ENCODE measurements around the gene KRTAP22-1. TPM values are rescaled to one million over a fixed set of nuclear protein-coding genes. Genes with fewer than 3 reads are reported as not detected.

The KRTAP22-1 gene
- polyA plus RNA-seq, 4 donors, result not detected

DNA sequence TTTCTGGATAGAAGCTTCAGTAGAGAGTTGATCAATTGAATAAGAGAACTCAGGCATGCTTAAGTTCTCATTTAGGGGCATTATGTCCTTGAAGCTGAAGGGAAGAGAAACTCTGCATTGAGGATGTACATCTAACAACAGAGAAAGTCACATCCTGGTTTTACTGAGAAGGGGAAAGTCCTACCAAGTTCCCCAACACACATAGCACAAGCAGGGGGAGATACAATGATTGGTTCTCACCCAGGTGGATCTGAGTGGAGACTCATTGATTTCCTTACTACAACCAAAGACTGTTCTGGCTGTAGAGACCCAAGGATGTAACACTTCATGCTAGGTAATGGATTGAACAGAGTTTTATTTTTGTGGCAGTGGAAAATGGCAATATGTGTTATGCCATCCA lies 14.3 kb downstream of the KRTAP22-1 start:
- H3K4me1 ChIP-seq (ENCODE audit: control insufficient read depth in 3 of 3, insufficient read depth in 2 of 3, low read depth in 1 of 3, low read length in 2 of 3), result no peaks in the 10 kb centered on the region
- peaks cover 0 to 3% of the 10 kb centered on the region in 2 donors for H3K9me3 ChIP-seq (ENCODE audit: control insufficient read depth in 2 of 2, insufficient read depth in 1 of 2, low read depth in 1 of 2, low read length in 1 of 2)
- H3K27me3 ChIP-seq (ENCODE audit: control insufficient read depth in 3 of 3, insufficient read depth in 3 of 3, low read length in 3 of 3), result no peaks in the 10 kb centered on the region
- DNase-seq, result no peak
- no peaks in the 10 kb centered on the region for H3K36me3 ChIP-seq (ENCODE audit: control insufficient read depth in 3 of 3, insufficient read depth in 2 of 3, low read depth in 1 of 3, low read length in 3 of 3)
- no peak overlapping the region for H3K27ac ChIP-seq (ENCODE audit: low read depth in 1 of 3, low read length in 2 of 3)
- no peak overlapping the region for H3K4me3 ChIP-seq (ENCODE audit: low read depth in 1 of 3, low read length in 3 of 3)
- no peak for FAIRE-seq

DNA sequence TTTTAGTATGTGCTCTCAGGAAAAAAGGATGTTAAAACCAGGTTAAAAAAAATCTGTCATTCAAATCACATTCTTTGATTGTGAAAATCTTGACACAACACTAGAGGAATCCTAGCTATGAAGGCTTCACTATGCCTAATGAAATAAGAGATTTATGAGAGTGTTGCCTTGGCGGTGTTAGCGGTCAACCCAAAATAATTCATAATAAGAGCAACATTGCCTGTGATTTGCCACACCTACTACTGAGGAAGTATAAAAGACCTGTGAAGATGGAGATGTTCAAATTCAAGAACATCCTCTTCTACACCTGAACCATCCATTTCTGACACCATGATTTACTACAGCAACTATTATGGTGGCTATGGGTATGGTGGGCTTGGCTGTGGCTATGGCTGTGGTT lies 15.2 kb downstream of the KRTAP22-1 start, which contains the start of gene KRTAP20-1:
Gene KRTAP20-1, plus strand, starts transcription at position 301 of the 400 bp plus-strand sequence. Its CDS starts 30 bp downstream, at position 331.
- Histone ChIP-seq H3K9me3 (ENCODE audit: control insufficient read depth in 2 of 2, insufficient read depth in 1 of 2, low read depth in 1 of 2, low read length in 1 of 2) (peaks cover 0 to 3% of the 10 kb centered on the region in 2 donors), H3K27ac (ENCODE audit: low read depth in 1 of 3, low read length in 2 of 3) (no peak within 1 kb of the TSS), H3K36me3 (ENCODE audit: control insufficient read depth in 3 of 3, insufficient read depth in 2 of 3, low read depth in 1 of 3, low read length in 3 of 3) (no peaks in the 10 kb centered on the region), H3K27me3 (ENCODE audit: control insufficient read depth in 3 of 3, insufficient read depth in 3 of 3, low read length in 3 of 3) (no peaks in the 10 kb centered on the region), H3K4me3 (ENCODE audit: low read depth in 1 of 3, low read length in 3 of 3) (no peak within 1 kb of the TSS), H3K4me1 (ENCODE audit: control insufficient read depth in 3 of 3, insufficient read depth in 2 of 3, low read depth in 1 of 3, low read length in 2 of 3) (no peaks in the 10 kb centered on the region)
- FAIRE-seq (no peak), DNase-seq (no peak)
- WGBS, 3 donors, result 95 to 99% (median 99%) methylated on average over 2 of the region's 2 CpGs

DNA sequence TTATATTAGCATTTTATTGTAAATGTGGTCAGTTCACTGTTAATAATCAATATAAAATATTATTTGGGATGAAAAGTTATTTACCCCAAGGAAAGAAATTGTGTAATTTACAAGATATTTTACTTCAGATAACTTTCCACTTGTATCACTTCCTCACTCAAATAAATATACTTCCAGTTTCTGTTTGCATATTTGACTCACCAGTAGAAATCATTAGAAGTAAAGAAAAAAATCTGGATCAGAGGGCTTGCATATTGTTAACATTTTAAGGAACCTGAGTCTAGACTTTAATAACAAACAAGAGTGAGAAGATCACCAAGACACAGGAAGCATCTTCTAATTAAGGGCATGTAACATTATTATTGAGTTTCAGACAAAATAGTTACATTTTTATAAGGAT lies 19.2 kb downstream of the KRTAP22-1 start:
- Histone ChIP-seq H3K27ac (ENCODE audit: low read depth in 1 of 3, low read length in 2 of 3) (no peak overlapping the region), H3K27me3 (ENCODE audit: control insufficient read depth in 3 of 3, insufficient read depth in 3 of 3, low read length in 3 of 3) (no peaks in the 10 kb centered on the region), H3K4me3 (ENCODE audit: low read depth in 1 of 3, low read length in 3 of 3) (no peak overlapping the region), H3K4me1 (ENCODE audit: control insufficient read depth in 3 of 3, insufficient read depth in 2 of 3, low read depth in 1 of 3, low read length in 2 of 3) (no peaks in the 10 kb centered on the region), H3K36me3 (ENCODE audit: control insufficient read depth in 3 of 3, insufficient read depth in 2 of 3, low read depth in 1 of 3, low read length in 3 of 3) (no peaks in the 10 kb centered on the region), H3K9me3 (ENCODE audit: control insufficient read depth in 2 of 2, insufficient read depth in 1 of 2, low read depth in 1 of 2, low read length in 1 of 2) (peaks cover 0 to 7% of the 10 kb centered on the region in 2 donors)
- DNase-seq (no peak), FAIRE-seq (no peak)

DNA sequence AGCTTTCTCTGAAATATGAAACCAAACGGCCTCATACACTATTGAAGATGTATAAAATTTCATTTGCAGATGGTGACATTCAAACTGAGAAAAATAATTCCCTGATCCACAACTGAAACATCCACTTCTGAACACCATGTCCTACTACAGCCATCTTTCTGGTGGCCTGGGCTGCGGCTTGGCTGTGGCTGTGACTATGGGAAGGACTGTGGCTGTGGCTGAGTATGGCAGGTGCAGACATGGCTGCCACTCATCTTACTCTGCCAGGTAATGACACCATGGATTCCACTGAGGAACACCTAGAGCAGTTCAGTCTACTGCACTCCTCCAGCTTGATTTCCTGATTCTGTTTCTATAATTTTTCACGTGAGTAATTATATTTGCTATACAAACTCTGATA lies 19.6 kb downstream of the KRTAP22-1 start, which contains the start of gene KRTAP20-4:
Gene KRTAP20-4, plus strand, starts transcription at position 106 of the 400 bp plus-strand sequence.
- Histone ChIP-seq H3K36me3 (ENCODE audit: control insufficient read depth in 3 of 3, insufficient read depth in 2 of 3, low read depth in 1 of 3, low read length in 3 of 3) (no peaks in the 10 kb centered on the region), H3K4me3 (ENCODE audit: low read depth in 1 of 3, low read length in 3 of 3) (no peak within 1 kb of the TSS), H3K27me3 (ENCODE audit: control insufficient read depth in 3 of 3, insufficient read depth in 3 of 3, low read length in 3 of 3) (no peaks in the 10 kb centered on the region), H3K27ac (ENCODE audit: low read depth in 1 of 3, low read length in 2 of 3) (no peak within 1 kb of the TSS), H3K9me3 (ENCODE audit: control insufficient read depth in 2 of 2, insufficient read depth in 1 of 2, low read depth in 1 of 2, low read length in 1 of 2) (peaks cover 0 to 12% of the 10 kb centered on the region in 2 donors), H3K4me1 (ENCODE audit: control insufficient read depth in 3 of 3, insufficient read depth in 2 of 3, low read depth in 1 of 3, low read length in 2 of 3) (no peaks in the 10 kb centered on the region)
- DNase-seq, result no peak
- WGBS, 3 donors, result 65 to 83% (median 65%) methylated on average over 3 of the region's 3 CpGs
- FAIRE-seq, result no peak

DNA sequence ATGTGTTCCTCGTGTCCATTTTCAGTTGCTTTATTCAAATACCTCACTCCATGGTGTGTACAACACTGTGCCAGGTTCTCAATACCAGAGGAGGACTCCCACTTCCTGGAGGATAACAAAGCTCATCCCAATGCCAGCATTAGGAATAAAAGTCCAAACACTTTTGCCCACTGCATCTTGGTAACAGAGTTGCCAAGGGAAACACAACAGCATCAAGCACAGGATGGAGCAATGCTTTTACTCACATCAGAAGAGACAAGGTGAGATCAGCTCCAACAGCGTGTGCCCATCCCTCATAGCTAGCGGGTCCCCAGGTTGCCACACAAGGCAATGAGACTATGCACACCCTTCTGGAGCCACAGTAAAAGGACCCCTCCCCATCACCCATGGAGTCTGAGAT lies 22.5 kb downstream of the KRTAP22-1 start:
- no peaks in the 10 kb centered on the region for H3K36me3 ChIP-seq (ENCODE audit: control insufficient read depth in 3 of 3, insufficient read depth in 2 of 3, low read depth in 1 of 3, low read length in 3 of 3)
- H3K27me3 ChIP-seq (ENCODE audit: control insufficient read depth in 3 of 3, insufficient read depth in 3 of 3, low read length in 3 of 3), result no peaks in the 10 kb centered on the region
- 89 to 91% (median 89%) methylated on average over 3 of the region's 3 CpGs for WGBS, 3 donors
- H3K4me3 ChIP-seq (ENCODE audit: low read depth in 1 of 3, low read length in 3 of 3), result no peak overlapping the region
- FAIRE-seq, result no peak
- peaks cover 0 to 14% of the 10 kb centered on the region in 2 donors for H3K9me3 ChIP-seq (ENCODE audit: control insufficient read depth in 2 of 2, insufficient read depth in 1 of 2, low read depth in 1 of 2, low read length in 1 of 2)
- DNase-seq, result no peak
- H3K4me1 ChIP-seq (ENCODE audit: control insufficient read depth in 3 of 3, insufficient read depth in 2 of 3, low read depth in 1 of 3, low read length in 2 of 3), result no peaks in the 10 kb centered on the region
- H3K27ac ChIP-seq (ENCODE audit: low read depth in 1 of 3, low read length in 2 of 3), result no peak overlapping the region

DNA sequence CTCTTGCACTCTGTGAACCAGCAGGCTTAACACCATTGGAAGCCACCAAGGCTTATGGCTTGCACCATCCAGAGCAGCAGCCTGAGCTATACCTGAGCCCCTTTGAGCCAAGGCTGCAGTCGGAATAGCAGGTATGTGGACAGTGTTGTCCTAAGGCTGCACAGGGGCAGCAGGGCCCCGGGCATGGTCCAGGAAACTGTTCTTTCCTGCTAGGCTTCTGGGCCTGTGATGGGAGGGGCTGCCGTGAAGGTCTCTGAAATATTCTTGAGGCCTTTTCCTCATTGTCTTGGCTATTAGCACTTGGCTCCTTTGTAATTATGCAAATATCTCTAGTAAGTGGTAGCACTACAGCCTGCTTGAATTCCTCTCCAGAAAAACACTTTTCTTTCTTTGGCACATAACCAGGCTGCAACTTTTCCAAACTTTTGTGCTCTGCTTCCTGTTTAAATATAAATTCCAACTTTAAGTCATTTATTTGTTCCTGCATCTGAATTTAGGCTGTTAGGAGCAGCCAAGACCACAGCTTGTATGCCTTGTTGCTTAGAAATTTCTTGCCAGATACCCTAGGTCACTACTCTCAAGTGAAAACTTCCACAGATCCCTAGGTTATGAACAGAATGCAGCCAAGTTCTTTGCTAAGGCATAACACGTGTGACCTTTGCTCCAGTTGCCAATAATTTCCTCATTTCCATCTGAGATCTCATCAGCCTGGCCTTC lies 24.7 kb downstream of the KRTAP22-1 start:
- no peak overlapping the region for H3K27ac ChIP-seq (ENCODE audit: low read depth in 1 of 3, low read length in 2 of 3)
- H3K4me3 ChIP-seq (ENCODE audit: low read depth in 1 of 3, low read length in 3 of 3), result no peak overlapping the region
- peaks cover 0 to 14% of the 10 kb centered on the region in 2 donors for H3K9me3 ChIP-seq (ENCODE audit: control insufficient read depth in 2 of 2, insufficient read depth in 1 of 2, low read depth in 1 of 2, low read length in 1 of 2)
- no peaks in the 10 kb centered on the region for H3K27me3 ChIP-seq (ENCODE audit: control insufficient read depth in 3 of 3, insufficient read depth in 3 of 3, low read length in 3 of 3)
- H3K4me1 ChIP-seq (ENCODE audit: control insufficient read depth in 3 of 3, insufficient read depth in 2 of 3, low read depth in 1 of 3, low read length in 2 of 3), result no peaks in the 10 kb centered on the region
- FAIRE-seq, result no peak
- no peak for DNase-seq
- 67 to 74% (median 72%) methylated on average over 4 of the region's 4 CpGs for WGBS, 3 donors
- H3K36me3 ChIP-seq (ENCODE audit: control insufficient read depth in 3 of 3, insufficient read depth in 2 of 3, low read depth in 1 of 3, low read length in 3 of 3), result no peaks in the 10 kb centered on the region

DNA sequence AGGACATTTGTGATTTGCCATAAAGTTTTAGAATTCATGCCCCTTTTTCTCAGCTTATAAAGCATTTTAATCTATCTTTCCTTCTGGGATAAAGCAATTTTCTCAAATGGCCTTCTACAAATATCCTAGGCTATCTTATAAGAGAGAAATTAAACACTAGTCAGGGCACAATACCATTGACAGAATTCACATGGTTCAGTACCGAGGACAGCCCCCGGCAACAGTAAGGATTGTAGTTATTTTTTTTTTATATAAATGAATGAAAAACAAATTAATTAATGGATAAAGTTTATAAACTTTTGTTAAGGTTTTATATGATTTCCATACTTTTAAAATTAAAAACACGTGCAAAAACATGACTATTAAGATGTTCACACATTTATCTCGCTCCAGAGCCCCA lies 27.2 kb downstream of the KRTAP22-1 start:
- no peak overlapping the region for H3K27ac ChIP-seq (ENCODE audit: low read depth in 1 of 3, low read length in 2 of 3)
- H3K4me3 ChIP-seq (ENCODE audit: low read depth in 1 of 3, low read length in 3 of 3), result no peak overlapping the region
- FAIRE-seq (no peak), DNase-seq (no peak)
- WGBS, 3 donors, result 67 to 78% (median 78%) methylated on average over 4 of the region's 4 CpGs
- H3K9me3 ChIP-seq (ENCODE audit: control insufficient read depth in 2 of 2, insufficient read depth in 1 of 2, low read depth in 1 of 2, low read length in 1 of 2), result peaks cover 0 to 14% of the 10 kb centered on the region in 2 donors
- no peaks in the 10 kb centered on the region for H3K27me3 ChIP-seq (ENCODE audit: control insufficient read depth in 3 of 3, insufficient read depth in 3 of 3, low read length in 3 of 3)
- no peaks in the 10 kb centered on the region for H3K36me3 ChIP-seq (ENCODE audit: control insufficient read depth in 3 of 3, insufficient read depth in 2 of 3, low read depth in 1 of 3, low read length in 3 of 3)
- H3K4me1 ChIP-seq (ENCODE audit: control insufficient read depth in 3 of 3, insufficient read depth in 2 of 3, low read depth in 1 of 3, low read length in 2 of 3), result no peaks in the 10 kb centered on the region

DNA sequence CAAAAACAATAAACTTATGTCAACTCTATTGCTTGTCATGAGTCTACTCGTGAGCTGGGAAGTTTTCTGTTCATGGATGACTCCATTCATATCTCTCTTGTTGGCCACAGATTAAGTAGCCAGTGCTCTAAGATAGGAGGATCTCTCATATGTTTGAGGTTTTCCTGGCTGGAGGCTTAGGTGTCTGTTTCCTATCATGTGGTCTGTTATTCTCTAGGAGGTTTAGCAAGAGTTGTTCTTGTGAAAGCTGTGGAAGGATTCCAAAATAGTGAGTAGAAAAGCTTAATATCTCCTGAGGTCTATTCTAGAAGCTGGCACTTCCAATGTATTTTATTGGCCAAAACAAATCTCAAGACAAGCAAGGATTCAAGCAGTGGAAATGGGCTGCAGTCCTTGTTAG lies 28.3 kb downstream of the KRTAP22-1 start:
- Histone ChIP-seq H3K36me3 (ENCODE audit: control insufficient read depth in 3 of 3, insufficient read depth in 2 of 3, low read depth in 1 of 3, low read length in 3 of 3) (no peaks in the 10 kb centered on the region), H3K27ac (ENCODE audit: low read depth in 1 of 3, low read length in 2 of 3) (no peak overlapping the region), H3K4me1 (ENCODE audit: control insufficient read depth in 3 of 3, insufficient read depth in 2 of 3, low read depth in 1 of 3, low read length in 2 of 3) (no peaks in the 10 kb centered on the region), H3K27me3 (ENCODE audit: control insufficient read depth in 3 of 3, insufficient read depth in 3 of 3, low read length in 3 of 3) (no peaks in the 10 kb centered on the region), H3K4me3 (ENCODE audit: low read depth in 1 of 3, low read length in 3 of 3) (no peak overlapping the region), H3K9me3 (ENCODE audit: control insufficient read depth in 2 of 2, insufficient read depth in 1 of 2, low read depth in 1 of 2, low read length in 1 of 2) (peaks cover 0 to 14% of the 10 kb centered on the region in 2 donors)
- FAIRE-seq (no peak), DNase-seq (no peak)
- 45 to 57% (median 52%) methylated on average over 1 of the region's 1 CpG for WGBS, 3 donors

DNA sequence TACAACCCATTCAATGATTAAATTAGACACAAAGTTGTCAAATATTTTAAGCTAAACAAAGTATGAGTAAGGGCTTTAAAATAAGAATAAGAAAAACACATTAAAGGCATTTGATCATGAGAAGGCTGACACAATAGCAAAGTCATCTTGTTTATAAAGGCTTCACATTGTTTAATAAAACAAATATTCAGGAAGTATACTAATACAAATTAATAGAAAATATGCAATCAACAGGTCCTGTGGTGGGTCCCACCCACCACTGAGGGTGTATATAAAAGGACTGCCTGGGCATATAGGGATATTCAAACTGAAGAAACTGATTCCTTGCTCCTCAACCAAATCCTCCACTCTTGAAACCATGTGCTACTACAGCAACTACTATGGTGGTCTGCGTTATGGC lies 34.0 kb downstream of the KRTAP22-1 start, which contains the start of gene KRTAP20-2:
Gene KRTAP20-2, plus strand, starts transcription at position 301 of the 400 bp plus-strand sequence. Its CDS starts 58 bp downstream, at position 359.
- 91 to 100% (median 94%) methylated on average over 1 of the region's 1 CpG for WGBS, 3 donors
- Histone ChIP-seq H3K27ac (ENCODE audit: low read depth in 1 of 3, low read length in 2 of 3) (no peak within 1 kb of the TSS), H3K4me1 (ENCODE audit: control insufficient read depth in 3 of 3, insufficient read depth in 2 of 3, low read depth in 1 of 3, low read length in 2 of 3) (no peaks in the 10 kb centered on the region), H3K9me3 (ENCODE audit: control insufficient read depth in 2 of 2, insufficient read depth in 1 of 2, low read depth in 1 of 2, low read length in 1 of 2) (no peaks in the 10 kb centered on the region), H3K36me3 (ENCODE audit: control insufficient read depth in 3 of 3, insufficient read depth in 2 of 3, low read depth in 1 of 3, low read length in 3 of 3) (no peaks in the 10 kb centered on the region), H3K27me3 (ENCODE audit: control insufficient read depth in 3 of 3, insufficient read depth in 3 of 3, low read length in 3 of 3) (no peaks in the 10 kb centered on the region), H3K4me3 (ENCODE audit: low read depth in 1 of 3, low read length in 3 of 3) (no peak within 1 kb of the TSS)
- no peak for DNase-seq
- no peak for FAIRE-seq
